Keratinocyte (primary cell): ENCODE results near the gene C9orf43. TPM values are rescaled to one million over a fixed set of nuclear protein-coding genes. Genes with fewer than 3 reads are reported as not detected.

Experiments
- DNase-seq: peaks from one replicate; pipeline ENCODE4 v3.0.0-alpha.2; 2011; ENCODE audit warnings: low read depth, missing footprints, low spot score
- FAIRE-seq: peaks from 2 replicates; lab custom pipeline; 2011; peaks lifted over from hg19 to GRCh38; lab: Jason Lieb, UNC
- H2AFZ ChIP-seq: 2 replicates; pipeline ENCODE4 v1.6.0; 2012; ENCODE audit warnings: low read length, control low read depth, inconsistent platforms; ENCODE audit not compliant: control insufficient read depth
- H3K27ac ChIP-seq: 2 replicates; pipeline ENCODE4 v1.5.1; 2011; ENCODE audit warnings: low read length; ENCODE audit not compliant: control insufficient read depth, insufficient read depth
- H3K27me3 ChIP-seq: 3 replicates; pipeline ENCODE4 v1.6.0; 2011; ENCODE audit warnings: low read length; ENCODE audit not compliant: control insufficient read depth, insufficient read depth; ENCODE audit errors: extremely low read depth
- H3K36me3 ChIP-seq, 2 experiments: 2 replicates in 1 of 2; 3 replicates in 1 of 2; pipeline ENCODE4 v1.5.1; 2011; ENCODE audit warnings: low read length in 2 of 2, mild to moderate bottlenecking in 1 of 2; ENCODE audit not compliant: control insufficient read depth in 2 of 2, insufficient read depth in 2 of 2; ENCODE audit errors: extremely low read depth in 1 of 2
- H3K4me1 ChIP-seq: 3 replicates; pipeline ENCODE4 v1.5.1; 2011; ENCODE audit warnings: low read length; ENCODE audit not compliant: control insufficient read depth, insufficient read depth; ENCODE audit errors: extremely low read depth
- H3K4me2 ChIP-seq: 3 replicates; pipeline ENCODE4 v1.6.0; 2011; ENCODE audit warnings: low read depth, low read length; ENCODE audit not compliant: control insufficient read depth, insufficient read depth; ENCODE audit errors: extremely low read depth
- H3K4me3 ChIP-seq, 3 experiments: fragments of 200-600 bp in 1 of 3; sonication (generic) in 1 of 3; 2 replicates in 2 of 3; 3 replicates in 1 of 3; pipeline ENCODE4 v1.5.1; 2011 to 2016; ENCODE audit warnings: low read length in 3 of 3, mild to moderate bottlenecking in 3 of 3, control low read depth in 2 of 3, inconsistent platforms in 1 of 3, low read depth in 1 of 3, mixed read lengths in 1 of 3, mixed run types in 1 of 3, moderate library complexity in 1 of 3; ENCODE audit not compliant: control insufficient read depth in 2 of 3, insufficient read depth in 2 of 3; ENCODE audit errors: extremely low read depth in 1 of 3
- H3K79me2 ChIP-seq: 2 replicates; pipeline ENCODE4 v1.6.0; 2012; ENCODE audit warnings: low read length; ENCODE audit not compliant: control insufficient read depth, insufficient read depth
- H3K9ac ChIP-seq: 3 replicates; pipeline ENCODE4 v1.6.0; 2011; ENCODE audit warnings: low read length; ENCODE audit not compliant: control insufficient read depth, insufficient read depth; ENCODE audit errors: extremely low read depth
- H3K9me1 ChIP-seq: 3 replicates; pipeline ENCODE4 v1.6.0; 2011; ENCODE audit warnings: low read length; ENCODE audit not compliant: control insufficient read depth, insufficient read depth; ENCODE audit errors: extremely low read depth
- H3K9me3 ChIP-seq: 2 replicates; pipeline ENCODE4 v1.5.1; 2012; ENCODE audit warnings: low read depth, low read length; ENCODE audit not compliant: control insufficient read depth
- H4K20me1 ChIP-seq: 3 replicates; pipeline ENCODE4 v1.6.0; 2011; ENCODE audit warnings: low read length; ENCODE audit not compliant: control insufficient read depth, insufficient read depth; ENCODE audit errors: extremely low read depth
- CTCF ChIP-seq, 3 experiments: IDR thresholded peaks in 1 of 3; conservative IDR thresholded peaks in 1 of 3; optimal IDR thresholded peaks in 1 of 3; 2 replicates in 2 of 3; 3 replicates in 1 of 3; pipeline versions ENCODE3 to v1.5.1; 2011; ENCODE audit warnings: low read length in 3 of 3, mild to moderate bottlenecking in 3 of 3, moderate library complexity in 2 of 3, control low read depth in 1 of 3, inconsistent platforms in 1 of 3; ENCODE audit not compliant: insufficient read depth in 2 of 3; ENCODE audit errors: extremely low read depth in 1 of 3
- EZH2 ChIP-seq: IDR thresholded peaks from one replicate; pipeline ENCODE4 v1.6.1; 2012; ENCODE audit warnings: inconsistent platforms, mild to moderate bottlenecking, low read length, moderate library complexity
- dilution Hi-C: fragments of 300-500 bp; cut with MboI; formaldehyde crosslinking; loops from one replicate; pipeline ENCODE4 v1.7.0; 2020; ENCODE audit warnings: low sequenced_read_pairs; ENCODE audit not compliant: extremely low pct_ligation_motif_present
- polyA plus RNA-seq, 5 experiments: library from polyadenylated mRNA; depleted of rRNA in 3 of 5; stranded (reverse) in 3 of 5; stranded (forward) in 1 of 5; unstranded in 1 of 5; fragments of >200 nt; gene quantifications; 1 replicate in 1 of 5; 2 replicates in 3 of 5; 3 replicates in 1 of 5; pipeline versions ENCODE4 v1.2.1 to v1.2.3, GENCODE V29; 2011 to 2012; ENCODE audit warnings: missing spikeins in 2 of 5, low read depth in 1 of 5, low replicate concordance in 1 of 5

C9orf43 gene
- polyA plus RNA-seq, 1 donor (not counting 4 experiments of a cell fraction or from before 2014, with no cell fraction given): 0.75 TPM

DNA sequence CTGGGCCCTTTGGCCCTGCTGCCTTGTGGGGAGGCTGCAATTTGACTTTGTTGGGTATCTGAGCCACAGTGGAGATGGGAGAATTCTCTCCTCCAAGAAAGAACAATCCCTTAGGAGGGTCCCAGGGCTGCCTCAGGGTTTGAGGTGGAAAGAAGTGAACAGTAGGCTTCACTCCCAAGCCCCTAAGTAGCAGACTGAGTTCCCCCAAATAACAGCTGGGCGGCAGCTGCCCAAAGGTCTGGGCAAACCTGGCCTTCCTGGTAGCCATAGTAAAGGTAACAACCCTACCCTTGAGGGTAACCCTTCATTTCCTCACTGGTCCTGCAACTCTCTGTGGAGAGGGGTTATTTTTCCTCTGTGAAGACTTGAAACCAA is 53.7 kb downstream of the C9orf43 start:
- no peaks in the 10 kb centered on the region for H3K9me3 ChIP-seq
- no peaks in the 10 kb centered on the region for H3K79me2 ChIP-seq
- no peaks in the 10 kb centered on the region for H3K9me1 ChIP-seq
- H4K20me1 ChIP-seq: no peaks in the 10 kb centered on the region
- peaks cover 27% of the 10 kb centered on the region for H3K27me3 ChIP-seq
- H3K36me3 ChIP-seq: no peaks in the 10 kb centered on the region
- no peaks in the 10 kb centered on the region for H3K4me1 ChIP-seq
- no peak overlapping the region for H3K9ac ChIP-seq
- no peak overlapping the region for H3K4me3 ChIP-seq
- no peak overlapping the region for H3K27ac ChIP-seq
- H2AFZ ChIP-seq: no peak overlapping the region
- TF ChIP-seq CTCF (optimal IDR thresholded peaks at IDR 0.05 in 1 of 3, IDR thresholded peaks at IDR 0.05 in 1 of 3, conservative IDR thresholded peaks at IDR 0.05 in 1 of 3; ENCODE audit: extremely low read depth in 1 of 3, insufficient read depth in 2 of 3, low read length in 3 of 3) (no peak), EZH2 (no peak)
- DNase-seq: no peak
- dilution Hi-C loops: no loop called here
- FAIRE-seq: no peak
- H3K4me2 ChIP-seq: no peak overlapping the region

DNA sequence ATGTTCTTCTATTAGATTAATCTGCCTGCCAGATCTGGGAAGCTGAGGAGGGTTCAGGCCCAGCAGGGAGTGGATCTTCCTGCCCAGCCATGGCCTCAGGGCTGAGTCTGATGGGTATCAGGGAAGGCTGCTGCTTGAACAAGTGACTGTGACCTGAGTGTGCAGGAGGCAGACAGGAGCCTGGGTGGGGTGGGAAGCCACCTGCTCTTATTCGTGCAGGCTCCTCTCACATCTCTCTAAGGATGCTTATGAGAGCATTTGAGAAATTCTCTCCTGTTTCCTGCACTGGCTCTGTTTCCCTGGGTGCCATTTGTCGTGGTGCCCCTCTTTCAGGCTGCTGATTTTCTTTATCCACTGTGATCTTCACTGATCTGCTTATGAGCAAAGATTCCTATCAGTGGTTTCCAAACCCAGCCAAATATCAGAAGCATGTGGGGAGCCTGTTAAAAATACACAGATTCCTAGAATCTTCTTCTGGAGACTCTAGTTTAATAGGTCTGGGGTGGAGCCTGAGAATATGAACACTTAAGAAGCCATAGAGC is 55.1 kb downstream of the C9orf43 start:
- Histone ChIP-seq H3K4me3 (no peak overlapping the region), H3K36me3 (no peaks in the 10 kb centered on the region), H3K9me1 (no peaks in the 10 kb centered on the region), H3K27me3 (peaks cover 27% of the 10 kb centered on the region), H3K4me2 (no peak overlapping the region), H3K79me2 (no peaks in the 10 kb centered on the region), H3K9ac (no peak overlapping the region), H3K27ac (no peak overlapping the region), H3K9me3 (no peaks in the 10 kb centered on the region), H2AFZ (no peak overlapping the region), H3K4me1 (no peaks in the 10 kb centered on the region), H4K20me1 (no peaks in the 10 kb centered on the region)
- dilution Hi-C loops: no loop called here
- TF ChIP-seq EZH2 (no peak), CTCF (optimal IDR thresholded peaks at IDR 0.05 in 1 of 3, IDR thresholded peaks at IDR 0.05 in 1 of 3, conservative IDR thresholded peaks at IDR 0.05 in 1 of 3; ENCODE audit: extremely low read depth in 1 of 3, insufficient read depth in 2 of 3, low read length in 3 of 3) (no peak)
- no peak for FAIRE-seq
- no peak for DNase-seq
